Stimulated activated CD4-positive, alpha-beta T cell treated with anti-CD3 and anti-CD28 coated beads, Interleukin-1b, Interleukin-23, amount 100 ng/mL, for 1 hour (primary cell): Measurements from ENCODE around the gene NTN1.

Source experiments
- DNase-seq, 2 donors: peaks; one replicate each; pipeline ENCODE4 v3.0.0-alpha.2; 2020; ENCODE audit warnings: low read depth in 2 of 2

NTN1 gene

DNA sequence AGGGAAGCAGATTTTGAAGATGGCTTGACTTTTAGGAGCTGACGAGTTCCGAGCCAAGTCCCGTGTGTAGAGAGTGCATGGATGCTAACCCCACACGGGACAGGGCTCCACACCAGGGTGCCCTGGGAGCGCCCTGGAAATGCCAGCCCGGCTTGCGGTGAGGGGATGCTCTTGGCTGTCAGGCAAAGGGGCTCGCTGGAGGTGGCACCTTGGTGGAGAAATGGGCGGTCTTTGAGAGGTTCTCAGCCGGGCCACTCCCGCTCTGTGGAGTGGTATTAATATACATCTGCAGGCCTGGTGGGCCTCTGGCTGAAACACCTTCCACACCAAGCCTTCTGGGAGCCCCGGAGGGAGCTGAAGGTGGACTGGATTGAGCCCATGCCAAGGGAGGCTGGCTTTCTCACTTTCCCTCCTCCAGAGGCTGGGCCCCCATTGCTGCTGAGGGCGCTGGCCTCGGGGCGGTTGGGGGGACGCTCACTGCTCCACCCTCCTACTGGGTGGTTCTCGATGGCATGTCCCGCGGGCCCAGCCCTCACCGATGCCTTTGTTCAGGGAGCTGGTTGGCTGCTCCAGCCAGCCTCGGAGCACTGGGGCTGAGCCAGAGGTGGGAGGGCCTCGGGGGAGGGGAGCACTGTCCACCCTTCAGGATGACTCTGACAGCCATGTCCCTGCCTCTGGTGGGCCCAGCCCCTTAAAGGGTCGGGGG lies 210.3 kb downstream of the NTN1 start:
- no peak for DNase-seq

DNA sequence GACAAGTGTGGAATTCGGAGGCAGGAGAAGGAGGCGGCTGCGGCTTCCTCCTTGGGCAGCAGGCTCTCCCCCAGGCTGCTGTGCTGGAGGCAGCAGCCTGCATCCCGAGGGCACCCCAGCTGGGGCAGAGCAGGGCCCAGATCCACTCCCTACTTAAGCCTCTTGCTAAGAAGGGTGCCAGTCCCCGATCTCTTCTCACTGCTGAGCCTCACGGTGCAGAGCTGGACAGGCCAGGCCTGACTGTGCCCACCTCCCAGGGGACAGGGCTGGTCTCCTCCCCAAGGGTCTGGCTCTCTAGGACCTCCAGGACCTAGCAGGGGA lies 210.8 kb downstream of the NTN1 start:
- no peak for DNase-seq

DNA sequence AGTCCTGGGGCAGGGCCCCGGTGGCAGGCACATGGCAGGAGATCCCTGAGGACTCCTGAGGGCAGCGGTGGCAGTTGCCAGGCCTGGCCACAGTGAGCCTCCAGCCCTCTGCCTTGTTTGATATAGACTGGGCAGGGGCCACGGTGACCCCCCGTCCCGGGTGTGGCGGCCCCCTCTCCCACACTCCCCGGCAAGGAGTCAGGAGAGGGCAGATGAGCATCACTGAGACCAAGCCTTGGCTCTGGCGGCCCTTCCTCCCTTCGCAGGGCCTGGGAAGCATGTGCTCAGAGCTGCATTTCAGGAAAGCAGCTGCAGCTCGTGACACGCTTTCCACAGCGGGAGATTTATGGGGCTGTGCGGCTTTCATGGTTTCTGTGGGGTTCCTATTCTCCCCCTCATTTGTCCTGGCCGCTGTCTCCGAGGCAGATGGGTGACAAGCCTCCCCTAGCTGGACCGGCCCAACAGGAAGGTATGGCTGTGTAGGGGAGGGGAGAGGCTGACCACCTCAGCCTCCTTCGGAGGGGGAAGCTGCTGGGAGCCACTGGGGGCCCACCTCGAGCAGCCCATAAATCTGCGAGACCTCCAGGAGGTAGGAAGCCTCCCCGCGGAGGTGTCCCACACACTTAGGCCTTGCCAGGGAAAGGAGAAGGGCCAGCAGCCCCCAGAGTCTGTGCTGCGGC lies 211.4 kb downstream of the NTN1 start:
- DNase-seq = no peak

DNA sequence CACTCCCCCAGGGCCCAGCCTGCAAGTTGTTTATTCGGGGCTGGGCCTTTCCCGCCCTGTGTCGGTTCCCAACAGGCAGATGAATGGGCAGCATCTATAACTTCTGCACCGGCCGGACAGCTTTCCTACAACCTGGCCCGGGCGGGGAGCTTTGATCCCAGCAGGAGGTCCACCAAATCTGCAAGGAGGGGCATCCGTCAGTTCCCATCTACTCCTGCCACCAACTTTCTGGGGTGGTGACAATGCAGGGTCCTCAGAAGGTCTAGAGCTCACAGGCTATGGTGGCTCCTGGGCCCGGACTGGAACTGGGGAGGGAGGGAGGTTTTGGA lies 211.9 kb downstream of the NTN1 start:
- no peak for DNase-seq

DNA sequence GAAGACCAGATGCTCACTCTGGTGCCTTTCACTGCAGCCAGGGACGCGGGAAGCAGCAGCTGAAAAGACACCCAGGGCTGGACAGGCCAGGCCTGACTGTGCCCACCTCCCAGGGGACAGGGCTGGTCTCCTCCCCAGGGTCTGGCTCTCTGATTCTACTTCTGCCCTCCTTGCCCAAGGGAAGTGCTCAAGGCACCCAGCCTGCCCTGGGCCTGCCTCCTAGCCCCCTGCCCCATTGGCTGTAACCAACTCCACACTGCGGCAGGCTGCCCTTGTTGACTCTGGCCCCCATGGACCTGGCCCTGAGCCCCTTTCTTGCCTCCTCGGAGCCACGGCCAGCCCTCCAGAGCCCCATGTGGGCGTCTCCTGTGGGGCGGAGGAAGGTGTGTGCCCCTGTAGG lies 212.5 kb downstream of the NTN1 start:
- DNase-seq = no peak

DNA sequence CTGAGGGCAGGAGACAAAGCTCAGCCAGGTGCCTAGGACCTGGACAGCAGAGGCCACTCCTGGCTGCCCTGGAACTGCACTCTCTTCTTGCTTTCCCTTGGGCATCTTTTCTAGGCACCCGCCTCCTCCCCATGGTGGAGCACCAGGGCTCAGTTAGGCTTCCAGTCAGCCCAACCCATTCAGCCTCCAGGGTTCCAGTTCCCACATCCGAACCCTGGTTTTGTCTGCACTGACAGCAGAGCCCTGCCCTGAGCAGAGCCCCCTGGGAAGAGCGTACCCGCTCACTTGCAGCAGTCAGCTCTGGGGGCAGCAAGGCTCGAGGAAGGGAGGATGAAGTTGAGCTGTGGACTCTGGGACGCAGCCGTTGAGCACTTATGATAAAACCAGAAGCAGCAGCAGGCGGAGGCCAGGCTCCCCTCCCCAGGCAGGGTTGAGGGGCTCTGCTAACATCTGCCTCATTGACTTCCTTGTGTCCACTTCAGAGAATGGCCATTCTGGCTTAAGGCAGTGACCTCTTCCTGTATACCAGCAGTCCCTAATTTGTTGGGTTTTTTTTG lies 213.2 kb downstream of the NTN1 start:
- no peak for DNase-seq

DNA sequence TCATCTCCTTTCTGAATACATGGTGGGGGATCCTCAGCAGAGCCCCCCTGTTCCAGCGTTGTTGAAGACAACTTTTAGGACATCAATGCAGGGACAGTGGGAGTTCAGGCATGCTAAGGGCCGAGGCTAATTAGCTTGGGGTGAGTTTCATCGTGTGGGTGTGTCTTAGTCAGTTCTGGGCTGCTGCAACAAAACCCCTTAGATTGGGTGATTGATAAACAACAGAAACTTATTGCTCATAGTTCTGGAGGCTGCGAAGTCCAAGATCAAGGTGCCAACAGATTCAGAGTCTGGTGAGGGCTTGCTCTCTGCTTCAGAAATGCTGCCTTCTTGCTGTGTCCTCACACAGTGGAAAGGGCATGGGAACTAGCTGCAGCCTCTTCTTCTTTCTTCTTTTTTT lies 214.0 kb downstream of the NTN1 start:
- no peak for DNase-seq

DNA sequence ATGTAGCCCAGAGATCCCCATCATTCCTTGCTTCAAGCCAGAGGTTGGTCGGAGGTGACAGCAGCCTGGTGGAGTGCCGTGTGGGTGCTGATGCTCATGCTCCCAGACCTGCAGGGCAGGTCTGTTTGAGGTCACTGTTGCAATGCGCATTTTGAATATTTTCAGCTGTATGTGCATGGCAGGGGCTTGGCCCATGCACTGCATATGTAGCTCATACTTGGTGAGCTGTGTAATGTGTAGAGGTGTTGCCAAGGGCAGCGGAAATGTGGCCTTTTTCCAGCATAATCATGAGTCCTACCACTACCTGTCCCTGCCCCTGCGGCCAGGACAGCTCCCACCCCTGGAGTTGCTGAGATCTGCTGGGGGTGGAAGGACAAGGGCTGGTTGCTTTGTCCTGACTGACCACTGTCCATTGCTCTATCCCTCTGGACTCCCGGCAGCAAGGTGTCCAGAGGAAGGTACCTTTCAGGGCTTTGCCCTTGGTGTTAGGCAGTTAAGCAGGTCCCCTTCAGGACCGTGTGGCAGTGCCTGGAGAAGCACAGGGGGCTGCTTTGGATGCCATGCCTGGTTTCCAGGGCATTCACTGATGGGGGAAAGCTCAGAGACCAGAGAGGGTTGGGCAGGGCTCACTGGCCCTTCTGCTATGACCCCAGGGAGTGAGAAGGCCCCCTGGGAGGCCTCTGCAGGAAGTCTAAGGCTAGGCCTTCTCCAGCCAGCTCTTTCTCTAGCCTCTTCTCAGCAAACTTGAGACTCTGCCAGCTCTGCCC lies 215.2 kb downstream of the NTN1 start:
- no peak for DNase-seq

DNA sequence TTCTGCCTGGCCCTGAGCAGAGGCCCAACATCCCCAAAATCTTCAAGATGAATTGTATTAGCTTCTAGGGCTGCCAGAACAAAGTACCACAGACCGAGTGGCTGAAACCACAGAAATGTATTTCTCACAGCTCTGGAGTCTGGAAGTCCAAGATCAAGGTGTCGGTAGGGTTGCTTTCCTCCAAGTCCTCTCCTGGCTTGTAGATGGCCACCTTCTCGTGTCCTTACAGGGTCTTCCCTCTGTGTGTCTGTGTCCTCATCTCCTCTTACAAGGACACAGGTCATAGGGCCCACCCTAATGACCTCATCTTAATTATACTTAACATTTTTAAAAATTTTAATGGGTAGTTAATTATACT lies 215.7 kb downstream of the NTN1 start:
- DNase-seq = no peak

DNA sequence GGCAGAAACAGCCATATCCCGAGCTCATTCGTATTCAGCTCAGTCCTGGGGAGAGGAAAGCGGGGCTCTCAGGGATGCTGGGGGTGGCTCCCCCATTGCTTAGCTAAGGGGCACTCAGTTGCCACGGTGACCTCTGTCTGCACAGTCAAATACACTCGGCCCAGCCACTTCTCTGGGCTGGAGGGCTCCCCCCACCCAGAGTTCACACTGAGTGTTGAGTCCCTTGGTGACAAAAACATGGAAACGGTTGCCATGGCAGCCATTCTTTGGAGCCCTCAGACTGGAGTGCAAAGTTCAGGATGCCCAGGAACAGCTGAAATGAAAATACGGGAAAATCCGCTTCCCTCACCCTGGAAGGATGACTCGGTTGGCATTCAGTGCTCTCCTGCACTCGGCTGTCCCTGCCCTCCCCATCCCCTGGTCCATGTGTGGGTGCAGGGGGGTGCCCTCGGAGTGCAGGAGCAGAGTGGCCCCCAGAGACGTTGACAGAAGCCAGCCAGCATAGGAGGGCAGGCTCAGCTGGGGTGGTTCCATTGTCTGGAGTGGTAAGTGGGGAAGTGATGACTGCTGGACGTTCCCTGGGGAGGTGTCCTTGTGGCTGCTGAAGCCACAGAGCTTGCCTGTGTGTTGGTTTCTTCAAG lies 216.5 kb downstream of the NTN1 start:
- DNase-seq = no peak

DNA sequence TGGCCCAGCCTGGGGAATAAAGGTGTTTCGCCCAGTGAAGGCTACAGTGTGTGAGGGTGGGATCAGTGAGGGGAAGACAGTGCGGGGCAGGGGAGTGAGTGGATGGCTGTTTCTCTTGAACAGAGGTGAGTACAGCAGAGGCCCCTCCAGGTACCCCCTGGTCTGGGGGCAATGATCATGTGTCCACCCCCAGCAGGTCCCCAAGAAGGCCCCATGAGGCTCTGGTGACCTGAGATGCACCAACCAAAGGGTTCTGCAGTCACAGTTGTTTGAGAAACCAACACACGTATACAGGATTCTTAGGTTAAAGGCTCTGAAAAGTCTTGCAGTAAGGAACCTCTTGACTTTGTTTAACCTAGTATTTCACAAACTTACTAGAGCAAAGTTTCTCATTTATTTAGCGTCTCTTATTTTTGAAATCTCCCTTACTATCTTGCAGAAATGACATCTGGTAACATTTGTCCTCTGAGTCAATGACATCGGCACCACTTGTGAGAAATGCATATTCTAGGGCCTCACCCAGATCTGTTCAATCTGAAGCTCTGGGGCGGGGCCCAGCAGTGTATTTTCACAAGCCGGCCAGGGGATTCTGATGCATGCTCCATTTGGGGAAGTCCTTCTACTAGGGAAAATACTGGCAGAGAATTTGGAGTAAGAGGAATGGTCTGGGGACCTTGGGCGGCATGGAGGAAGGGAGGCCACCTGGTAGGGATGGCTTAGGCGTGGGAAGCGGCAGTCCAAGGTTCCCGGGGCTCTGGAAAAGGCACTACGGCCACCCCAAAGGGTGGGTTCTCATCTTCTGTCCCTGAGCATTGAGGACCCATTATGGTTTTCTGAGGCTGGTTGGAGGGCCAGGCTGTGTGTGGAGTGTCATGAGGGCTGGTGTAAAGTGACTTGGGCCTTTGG lies 217.3 kb downstream of the NTN1 start:
- no peak for DNase-seq

DNA sequence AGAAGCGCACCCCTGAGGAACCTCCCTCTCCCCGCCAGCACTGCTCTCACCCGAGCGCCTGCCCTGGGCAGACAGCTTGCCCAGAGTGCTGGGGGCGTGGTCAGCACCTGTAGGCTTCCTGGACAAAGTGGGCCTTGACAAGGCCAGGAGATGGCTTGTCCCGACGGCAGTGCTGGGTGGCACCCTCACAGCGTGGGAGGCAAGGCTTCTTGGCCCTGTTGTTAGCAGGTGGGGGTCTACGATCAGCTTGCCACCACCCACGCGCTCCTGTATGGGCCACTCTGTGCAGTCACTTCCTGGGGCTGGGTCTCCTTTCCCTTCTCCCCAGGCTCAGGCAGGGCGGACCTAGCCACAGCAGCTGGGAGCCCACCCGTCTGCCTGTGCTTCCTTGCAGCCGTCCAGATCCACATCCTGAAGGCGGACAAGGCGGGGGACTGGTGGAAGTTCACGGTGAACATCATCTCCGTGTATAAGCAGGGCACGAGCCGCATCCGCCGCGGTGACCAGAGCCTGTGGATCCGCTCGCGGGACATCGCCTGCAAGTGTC lies 218.0 kb downstream of the NTN1 start:
- no peak for DNase-seq

DNA sequence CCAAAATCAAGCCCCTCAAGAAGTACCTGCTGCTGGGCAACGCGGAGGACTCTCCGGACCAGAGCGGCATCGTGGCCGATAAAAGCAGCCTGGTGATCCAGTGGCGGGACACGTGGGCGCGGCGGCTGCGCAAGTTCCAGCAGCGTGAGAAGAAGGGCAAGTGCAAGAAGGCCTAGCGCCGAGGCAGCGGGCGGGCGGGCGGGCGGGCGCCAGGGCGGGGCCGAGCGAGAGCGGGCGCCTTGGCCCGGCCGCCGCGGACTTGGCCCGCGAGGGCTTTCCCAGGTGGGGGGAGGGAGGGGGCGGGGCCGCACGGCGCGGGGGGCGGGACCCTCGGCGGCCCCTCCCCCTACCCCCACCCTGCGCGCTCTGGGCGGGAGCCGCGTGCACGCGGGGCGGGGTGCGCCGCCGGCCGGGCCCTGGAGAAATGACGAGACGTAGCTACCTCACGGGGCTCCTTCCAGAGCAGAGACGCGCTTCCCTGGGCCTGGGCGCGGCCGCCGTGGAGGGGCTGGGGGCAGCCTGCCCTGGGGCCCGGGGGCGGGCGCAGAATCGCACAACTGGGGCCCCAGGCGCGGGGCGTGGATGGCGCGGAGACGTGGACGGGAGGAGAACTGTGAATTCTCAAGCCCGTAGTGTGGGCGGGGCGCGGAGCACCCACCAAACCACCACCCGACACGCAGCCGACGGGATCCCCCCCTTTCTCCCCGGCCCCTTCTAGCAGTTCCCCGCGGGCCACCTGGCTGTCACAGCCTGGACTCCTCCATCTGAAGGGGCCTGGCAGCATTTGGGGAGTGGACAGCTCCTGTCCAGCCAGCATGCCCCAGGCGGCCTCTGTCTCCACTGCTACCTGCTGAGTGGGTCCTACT lies 218.7 kb downstream of the NTN1 start:
- DNase-seq = peak; percentile 9 to 39

DNA sequence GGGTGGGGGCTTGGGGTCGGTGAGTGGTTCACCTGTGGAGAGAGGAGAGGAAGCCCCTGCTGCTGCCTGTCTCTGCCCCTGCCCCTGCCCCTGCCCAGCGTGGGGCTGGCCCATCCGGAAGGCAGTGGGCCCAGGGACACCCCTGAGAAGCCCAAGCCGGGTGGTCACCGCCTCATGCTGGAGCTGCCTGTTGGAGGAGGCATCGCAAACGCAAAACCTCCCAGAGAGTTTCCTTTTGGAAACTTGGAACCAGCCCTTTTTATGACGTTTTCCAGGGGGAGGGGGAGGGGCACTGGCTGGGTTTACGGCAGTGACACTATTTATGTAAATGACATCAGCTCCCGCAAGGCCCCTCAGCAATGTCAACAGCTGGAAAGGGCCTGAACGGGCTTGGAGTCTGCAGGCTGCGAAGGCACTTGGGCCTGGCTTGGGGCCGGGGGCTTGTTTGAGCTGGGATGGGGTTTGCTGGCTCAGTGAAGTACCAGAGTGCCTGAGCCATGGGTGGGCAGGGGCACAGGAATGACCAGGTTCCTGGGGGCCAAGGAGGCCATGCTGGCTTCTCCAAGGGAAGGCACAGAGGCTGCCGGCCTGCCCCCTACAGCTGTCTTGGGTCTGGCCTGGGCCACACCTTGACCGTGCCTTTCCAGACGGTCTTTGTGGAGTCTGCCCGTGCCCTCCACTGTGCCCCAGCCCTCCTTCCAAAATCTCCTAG lies 219.5 kb downstream of the NTN1 start:
- no peak for DNase-seq

DNA sequence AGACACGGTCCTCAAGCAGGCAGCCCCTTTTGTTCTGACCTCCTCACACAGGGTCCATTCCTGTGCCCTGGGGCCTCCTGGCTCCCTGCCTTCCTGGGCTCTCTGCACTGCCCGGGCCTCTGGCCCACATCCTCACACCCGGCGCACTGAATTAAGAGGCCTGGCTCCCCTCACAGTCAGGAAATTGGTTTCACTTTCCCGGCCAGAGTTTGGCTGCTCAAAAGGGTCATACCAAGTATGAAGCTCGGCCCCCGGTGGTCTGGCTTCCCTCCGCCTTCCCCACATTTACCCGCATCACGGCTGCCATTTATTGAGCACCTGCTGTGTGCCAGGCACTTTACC lies 220.0 kb downstream of the NTN1 start:
- no peak for DNase-seq

DNA sequence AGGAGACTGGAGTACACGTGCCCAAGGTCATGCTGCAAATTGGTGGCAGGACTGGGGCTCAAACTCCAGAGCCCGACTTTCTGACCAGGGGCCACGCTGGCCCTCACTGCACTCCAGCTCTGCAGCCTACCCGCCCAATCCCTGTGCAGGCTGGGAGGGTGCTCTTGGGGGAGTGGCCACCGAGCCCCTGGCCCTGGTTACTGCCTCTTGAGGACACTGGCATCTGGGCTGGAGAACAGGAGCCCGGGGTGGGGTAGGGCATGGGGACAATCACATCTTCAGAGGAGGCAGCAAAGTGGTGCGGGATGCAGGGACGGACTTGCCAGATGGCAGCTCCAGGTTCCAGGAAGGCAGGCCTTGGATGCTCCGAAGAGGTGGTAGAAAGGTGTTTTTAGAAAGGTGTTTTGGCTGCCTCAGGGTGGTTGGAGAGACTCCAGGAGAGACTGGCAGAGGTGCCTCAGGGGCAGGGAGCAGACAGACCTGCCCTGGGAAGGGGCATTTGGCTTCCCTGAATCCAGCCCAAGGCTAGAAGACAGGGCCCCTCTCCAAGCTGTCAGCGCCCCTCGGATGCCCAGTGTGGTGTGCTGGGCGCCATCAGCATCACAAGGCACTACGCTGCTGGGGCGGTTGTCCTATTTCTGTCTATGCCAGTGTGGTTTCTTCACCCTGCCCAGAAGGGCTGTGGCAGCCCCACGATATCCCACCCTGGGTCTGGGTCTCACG lies 220.6 kb downstream of the NTN1 start:
- no peak for DNase-seq

DNA sequence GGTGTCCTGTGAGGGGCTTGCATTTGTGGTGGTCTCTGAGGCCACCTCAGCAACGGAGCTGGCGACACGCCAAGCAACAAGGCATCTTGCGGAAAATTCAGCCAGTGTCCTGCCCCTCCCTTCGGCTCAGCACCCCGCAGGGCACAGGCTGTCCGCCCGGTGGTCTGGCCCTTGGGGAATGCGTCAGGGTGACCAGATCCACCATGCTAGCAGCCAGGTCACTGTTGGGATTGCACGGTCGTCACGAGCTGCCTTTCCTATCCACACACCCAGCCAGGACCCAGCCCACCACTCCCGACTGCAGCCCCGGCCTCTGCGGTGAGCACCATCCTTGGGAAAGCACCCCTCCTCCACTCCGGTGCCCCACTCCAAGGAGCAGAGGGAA lies 221.2 kb downstream of the NTN1 start:
- no peak for DNase-seq

DNA sequence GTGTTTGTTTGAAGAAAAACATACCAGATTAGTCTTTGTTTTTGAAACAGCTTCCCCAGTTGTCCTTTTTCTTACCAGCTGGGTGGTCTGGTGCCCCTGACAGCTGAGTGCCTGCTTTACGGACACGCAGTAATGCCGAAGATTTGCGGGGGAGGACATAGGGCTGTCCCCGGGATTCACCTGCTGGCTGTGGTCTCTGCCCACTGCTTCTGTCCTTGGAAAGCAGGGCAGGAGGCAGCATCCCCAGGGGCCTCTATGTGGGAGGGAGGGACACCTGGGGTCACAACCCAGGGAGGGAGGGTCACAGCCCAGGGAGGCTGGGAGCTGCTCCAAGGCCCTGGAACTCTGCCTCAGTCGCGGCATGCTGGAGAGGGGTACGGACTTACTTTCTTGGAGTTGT lies 221.7 kb downstream of the NTN1 start:
- DNase-seq = no peak
